AG09309 (cell line): ENCODE measurements around the gene RALGPS1.
"Not testable (repeated sequence)": the region's sequence is repeated elsewhere in the genome, so short reads cannot be mapped to it uniquely, and the experiment has no call there.

Experiments
- DNase-seq: peaks from one replicate; pipeline ENCODE4 v3.0.0-alpha.2; 2010; ENCODE audit warnings: low read depth
- H3K4me3 ChIP-seq: 2 replicates; pipeline ENCODE4 v1.5.1; 2011; ENCODE audit warnings: mild to moderate bottlenecking, low read depth, low read length, moderate library complexity; ENCODE audit not compliant: control insufficient read depth
- TF ChIP-seq, protein P1 (sequence below): IDR thresholded peaks from 2 replicates; pipeline ENCODE4 v1.5.1; 2011; ENCODE audit warnings: mild to moderate bottlenecking, low read depth, low read length, inconsistent platforms; ENCODE audit not compliant: insufficient read depth, control insufficient read depth; ENCODE audit errors: missing control alignments

Gene RALGPS1

DNA sequence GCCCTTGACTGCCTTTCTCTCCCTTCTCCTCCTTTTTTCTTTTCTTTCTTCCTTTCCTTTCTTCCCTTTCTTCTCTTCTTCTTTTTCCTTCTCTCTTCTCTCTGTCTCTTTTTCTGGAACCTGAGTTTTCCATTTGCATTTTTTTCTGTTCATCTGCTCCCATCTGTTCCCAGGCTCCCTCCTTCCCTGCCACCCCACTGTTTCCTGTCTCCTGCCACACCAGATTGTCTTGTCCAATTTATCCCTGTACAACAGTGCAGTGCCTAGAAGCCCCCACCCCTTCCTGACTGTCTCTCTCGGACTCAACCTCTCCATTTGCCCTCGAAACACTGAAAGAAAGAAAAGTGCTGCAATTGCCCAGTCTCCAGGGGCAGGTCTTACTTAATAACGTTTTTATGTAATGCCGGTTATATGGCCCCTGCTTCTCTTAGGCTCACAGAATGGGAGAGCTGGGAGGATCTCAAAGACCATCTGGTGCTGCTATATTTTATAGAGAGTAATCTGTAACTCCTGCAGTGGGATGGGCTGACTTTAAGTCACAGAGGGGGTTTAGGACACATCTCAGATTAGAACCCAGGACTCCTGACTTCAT is 101.4 kb downstream of the RALGPS1 start:
- no peak overlapping the region for H3K4me3 ChIP-seq
- TF ChIP-seq, protein P1, sequence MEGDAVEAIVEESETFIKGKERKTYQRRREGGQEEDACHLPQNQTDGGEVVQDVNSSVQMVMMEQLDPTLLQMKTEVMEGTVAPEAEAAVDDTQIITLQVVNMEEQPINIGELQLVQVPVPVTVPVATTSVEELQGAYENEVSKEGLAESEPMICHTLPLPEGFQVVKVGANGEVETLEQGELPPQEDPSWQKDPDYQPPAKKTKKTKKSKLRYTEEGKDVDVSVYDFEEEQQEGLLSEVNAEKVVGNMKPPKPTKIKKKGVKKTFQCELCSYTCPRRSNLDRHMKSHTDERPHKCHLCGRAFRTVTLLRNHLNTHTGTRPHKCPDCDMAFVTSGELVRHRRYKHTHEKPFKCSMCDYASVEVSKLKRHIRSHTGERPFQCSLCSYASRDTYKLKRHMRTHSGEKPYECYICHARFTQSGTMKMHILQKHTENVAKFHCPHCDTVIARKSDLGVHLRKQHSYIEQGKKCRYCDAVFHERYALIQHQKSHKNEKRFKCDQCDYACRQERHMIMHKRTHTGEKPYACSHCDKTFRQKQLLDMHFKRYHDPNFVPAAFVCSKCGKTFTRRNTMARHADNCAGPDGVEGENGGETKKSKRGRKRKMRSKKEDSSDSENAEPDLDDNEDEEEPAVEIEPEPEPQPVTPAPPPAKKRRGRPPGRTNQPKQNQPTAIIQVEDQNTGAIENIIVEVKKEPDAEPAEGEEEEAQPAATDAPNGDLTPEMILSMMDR, result no peak
- no peak for DNase-seq

DNA sequence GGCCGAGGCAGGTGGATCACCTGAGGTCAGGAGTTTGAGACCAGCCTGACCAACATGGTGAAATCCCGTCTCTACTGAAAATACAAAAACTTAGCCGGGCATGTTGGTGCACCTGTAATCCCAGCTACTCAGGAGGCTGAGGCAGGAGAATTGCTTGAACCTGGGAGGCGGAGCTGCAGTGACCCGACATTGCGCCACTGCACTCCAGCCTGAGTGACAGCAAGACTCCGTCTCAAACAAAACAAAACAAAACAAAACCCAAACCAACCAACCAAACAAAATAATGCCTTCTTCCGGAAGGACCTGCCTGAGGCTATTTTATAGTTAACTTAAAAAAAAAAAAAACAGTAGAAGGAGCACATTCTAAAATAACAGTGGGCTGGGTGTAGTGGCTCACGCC is 103.4 kb downstream of the RALGPS1 start:
- not testable (repeated sequence) for H3K4me3 ChIP-seq, DNase-seq

DNA sequence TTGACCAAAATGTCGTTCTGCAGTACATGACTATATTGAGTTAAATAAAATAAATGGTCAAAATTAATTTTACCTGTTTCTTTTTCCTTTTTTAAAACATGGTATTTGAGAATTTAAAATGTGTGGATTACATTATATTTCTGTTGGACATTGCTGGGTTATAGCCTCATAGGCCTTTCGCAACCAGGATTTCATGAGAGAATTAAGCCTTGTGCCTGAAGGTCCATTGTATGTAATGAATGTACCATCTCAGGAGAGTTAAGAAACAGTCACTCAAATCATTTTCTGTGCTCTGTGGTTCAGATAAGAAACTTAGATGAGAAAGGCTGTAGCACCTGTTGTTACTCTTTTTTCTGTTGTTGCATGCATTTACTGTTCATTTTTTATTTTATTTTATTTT is 104.4 kb downstream of the RALGPS1 start:
- TF ChIP-seq, protein P1, result no peak
- no peak for DNase-seq
- no peak overlapping the region for H3K4me3 ChIP-seq

DNA sequence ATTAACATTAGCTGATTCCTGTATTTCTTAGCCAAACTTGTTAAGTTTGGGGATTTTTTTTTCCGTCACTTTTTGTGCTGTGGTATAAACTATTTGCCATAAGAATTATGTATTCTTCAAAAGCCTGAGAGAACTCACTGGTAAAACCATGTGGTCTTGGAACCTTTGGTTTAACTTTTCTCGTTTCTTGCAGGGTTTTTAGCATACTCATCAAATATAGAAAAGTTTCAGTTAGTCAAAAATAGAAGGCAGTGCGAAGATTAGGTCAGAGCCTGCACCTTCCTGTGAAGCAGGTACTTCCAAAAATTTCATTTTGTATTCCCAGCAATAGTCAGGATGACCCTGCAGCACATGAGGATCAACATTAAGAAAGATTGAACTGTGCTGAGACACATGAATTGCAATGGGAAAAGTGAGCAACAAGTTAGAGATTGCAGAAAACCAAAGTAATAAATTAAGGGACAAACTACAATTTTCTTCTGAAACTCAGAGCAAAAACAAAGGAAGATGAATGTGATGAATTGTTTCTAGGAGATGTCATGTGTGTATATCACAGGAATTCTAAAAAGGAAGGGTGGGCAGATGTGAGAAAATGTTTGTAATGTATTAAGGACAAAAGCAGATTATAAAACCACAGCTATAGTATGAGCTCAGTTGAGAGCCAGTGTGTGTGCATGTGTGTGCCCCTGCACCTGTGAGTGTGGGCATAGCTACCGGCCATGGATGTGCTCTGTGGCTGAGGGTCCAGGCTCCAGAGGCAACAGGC is 105.6 kb downstream of the RALGPS1 start:
- no peak for DNase-seq
- H3K4me3 ChIP-seq, result no peak overlapping the region
- TF ChIP-seq, protein P1, result no peak

DNA sequence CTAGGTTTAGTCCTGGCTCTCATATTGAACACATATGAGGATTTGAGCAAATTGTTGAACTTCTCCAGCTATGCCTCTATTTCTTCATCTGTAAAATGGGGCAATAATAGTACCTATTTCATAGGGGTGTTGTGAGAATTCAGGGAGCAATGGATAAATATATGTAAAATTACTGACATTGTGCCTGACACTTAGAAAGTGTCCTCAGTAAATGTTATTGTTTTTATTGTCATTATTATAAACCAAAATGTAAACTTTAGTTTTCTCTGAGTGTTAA is 106.2 kb downstream of the RALGPS1 start:
- no peak overlapping the region for H3K4me3 ChIP-seq

DNA sequence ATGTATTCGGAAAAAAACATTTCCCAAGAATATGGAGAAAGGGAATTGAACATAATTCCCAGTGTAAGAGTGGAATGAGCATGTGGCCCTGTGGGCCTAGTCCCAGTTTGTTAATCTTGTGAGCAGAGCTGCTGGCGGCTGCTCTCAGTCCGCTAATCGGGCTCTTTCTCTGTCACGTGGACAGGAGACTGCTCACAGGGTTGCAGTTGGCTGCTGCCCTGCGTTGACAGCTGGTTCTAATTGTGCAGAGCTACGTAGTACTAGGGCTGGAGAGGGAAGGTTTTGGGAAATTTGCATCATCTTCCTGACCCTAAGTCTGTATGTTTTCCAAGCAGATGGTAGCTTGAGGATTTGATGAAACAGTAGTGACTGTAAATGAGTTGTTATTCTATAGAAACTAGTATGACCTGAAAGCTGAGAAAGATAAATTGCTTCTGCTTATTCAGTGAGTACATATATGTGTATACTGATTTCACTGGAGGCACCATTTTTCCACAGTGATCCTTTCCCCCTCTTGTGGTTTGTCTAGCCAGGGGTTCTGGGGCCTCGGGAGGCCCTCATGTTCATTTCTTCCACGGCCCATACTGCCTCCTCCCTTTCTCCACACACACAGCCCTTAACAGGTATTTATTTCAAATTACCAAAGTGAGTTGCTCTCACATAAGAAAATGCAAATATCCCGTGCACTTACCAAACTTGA is 107.2 kb downstream of the RALGPS1 start:
- DNase-seq, result peak; percentile 99
- TF ChIP-seq, protein P1, result no peak
- no peak overlapping the region for H3K4me3 ChIP-seq

More for the DNA sequence above, 106.2 kb downstream of the RALGPS1 start:
- TF ChIP-seq, protein P1, result no peak
- DNase-seq, result no peak
